ENCODE results near the gene SIAH2.

DNA sequence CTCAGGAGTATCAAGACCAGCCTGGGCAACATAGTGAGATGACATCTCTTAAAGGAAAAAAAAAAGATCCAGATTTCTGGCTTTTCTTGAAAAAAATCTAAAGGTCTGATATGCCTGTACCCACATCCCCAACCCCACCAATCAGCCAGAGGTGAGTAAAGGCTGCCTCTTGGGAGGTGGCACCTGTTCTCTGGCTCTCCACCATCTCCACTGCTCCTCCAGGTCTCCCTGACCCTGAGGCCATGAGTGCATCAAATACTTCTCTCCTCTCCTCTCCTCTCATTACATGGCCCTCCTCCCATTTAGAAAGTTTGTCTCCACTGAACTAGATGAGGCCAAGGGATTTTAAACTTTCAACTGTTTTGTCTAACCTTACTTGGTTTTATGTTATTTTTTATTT is 5.2 kb downstream of the SIAH2 start:
- TF ChIP-seq, protein P1, sequence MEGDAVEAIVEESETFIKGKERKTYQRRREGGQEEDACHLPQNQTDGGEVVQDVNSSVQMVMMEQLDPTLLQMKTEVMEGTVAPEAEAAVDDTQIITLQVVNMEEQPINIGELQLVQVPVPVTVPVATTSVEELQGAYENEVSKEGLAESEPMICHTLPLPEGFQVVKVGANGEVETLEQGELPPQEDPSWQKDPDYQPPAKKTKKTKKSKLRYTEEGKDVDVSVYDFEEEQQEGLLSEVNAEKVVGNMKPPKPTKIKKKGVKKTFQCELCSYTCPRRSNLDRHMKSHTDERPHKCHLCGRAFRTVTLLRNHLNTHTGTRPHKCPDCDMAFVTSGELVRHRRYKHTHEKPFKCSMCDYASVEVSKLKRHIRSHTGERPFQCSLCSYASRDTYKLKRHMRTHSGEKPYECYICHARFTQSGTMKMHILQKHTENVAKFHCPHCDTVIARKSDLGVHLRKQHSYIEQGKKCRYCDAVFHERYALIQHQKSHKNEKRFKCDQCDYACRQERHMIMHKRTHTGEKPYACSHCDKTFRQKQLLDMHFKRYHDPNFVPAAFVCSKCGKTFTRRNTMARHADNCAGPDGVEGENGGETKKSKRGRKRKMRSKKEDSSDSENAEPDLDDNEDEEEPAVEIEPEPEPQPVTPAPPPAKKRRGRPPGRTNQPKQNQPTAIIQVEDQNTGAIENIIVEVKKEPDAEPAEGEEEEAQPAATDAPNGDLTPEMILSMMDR (IDR thresholded peaks at IDR 0.05; ENCODE audit: low read length), result no peak
- no peak for TF ChIP-seq EZH2phosphoT487 (IDR thresholded peaks at IDR 0.05; ENCODE audit: low read length)

Measured in MM.1S (cell line).